KMS-11 (cell line): ENCODE measurements around the gene NINL.

Experiments used
- H2AFZ ChIP-seq: fragments of 200-600 bp; sonication (generic); 2 replicates; pipeline ENCODE4 v1.6.1; 2016; ENCODE audit warnings: antibody characterized with exemption, mixed run types, low read depth
- H3K27ac ChIP-seq: fragments of 200-600 bp; sonication (generic); 2 replicates; pipeline ENCODE4 v1.6.1; 2016; ENCODE audit warnings: mild to moderate bottlenecking, mixed run types
- H3K27me3 ChIP-seq: fragments of 200-600 bp; sonication (generic); 2 replicates; pipeline ENCODE4 v1.6.1; 2017; ENCODE audit warnings: mild to moderate bottlenecking, low read depth, mixed run types, moderate library complexity; ENCODE audit not compliant: insufficient read depth
- H3K36me3 ChIP-seq: fragments of 200-600 bp; sonication (generic); 2 replicates; pipeline ENCODE4 v1.6.1; 2017; ENCODE audit warnings: mild to moderate bottlenecking, mixed run types; ENCODE audit not compliant: insufficient read depth
- H3K4me1 ChIP-seq: fragments of 200-600 bp; sonication (generic); 2 replicates; pipeline ENCODE4 v1.6.1; 2016; ENCODE audit warnings: mild to moderate bottlenecking, low read depth, mixed run types; ENCODE audit not compliant: poor library complexity, severe bottlenecking
- H3K4me2 ChIP-seq: fragments of 200-600 bp; sonication (generic); 2 replicates; pipeline ENCODE4 v1.7.0; 2016; ENCODE audit warnings: mild to moderate bottlenecking, mixed run types
- H3K4me3 ChIP-seq: fragments of 200-600 bp; sonication (generic); IDR thresholded peaks from 2 replicates; pipeline ENCODE4 v1.6.1; 2017; ENCODE audit warnings: low read depth, low read length, mixed read lengths; ENCODE audit not compliant: insufficient read depth
- H3K79me2 ChIP-seq: fragments of 200-600 bp; sonication (generic); 2 replicates; pipeline ENCODE4 v1.6.1; 2016; ENCODE audit warnings: low read depth, mixed run types; ENCODE audit not compliant: insufficient read depth
- H3K9ac ChIP-seq: fragments of 200-600 bp; sonication (generic); 2 replicates; pipeline ENCODE4 v1.6.1; 2016; ENCODE audit warnings: mild to moderate bottlenecking, mixed run types
- H4K20me1 ChIP-seq: fragments of 200-600 bp; sonication (generic); 2 replicates; pipeline ENCODE4 v1.6.1; 2016; ENCODE audit warnings: mild to moderate bottlenecking, mixed run types; ENCODE audit not compliant: insufficient read depth
- CTCF ChIP-seq: fragments of 200-600 bp; sonication (generic); conservative IDR thresholded peaks from 2 replicates; pipeline ENCODE4 v1.6.1; 2017; ENCODE audit warnings: low read depth, mild to moderate bottlenecking, antibody characterized with exemption, low read length, moderate library complexity, mixed read lengths

Gene NINL

GRCh38 chr20:25626779-25627178, 41.4 kb upstream of the NINL start:
- Histone ChIP-seq H3K27ac (no peak overlapping the region), H3K4me3 (no peak overlapping the region), H4K20me1 (no peaks in the 10 kb centered on the region), H3K79me2 (no peaks in the 10 kb centered on the region), H3K36me3 (no peaks in the 10 kb centered on the region), H2AFZ (no peak overlapping the region), H3K4me1 (no peaks in the 10 kb centered on the region), H3K27me3 (no peaks in the 10 kb centered on the region), H3K4me2 (no peak overlapping the region), H3K9ac (no peak overlapping the region)
- TF ChIP-seq CTCF: no peak

GRCh38 chr20:25624500-25624939, 39.2 kb upstream of the NINL start:
- H4K20me1 ChIP-seq: no peaks in the 10 kb centered on the region
- no peaks in the 10 kb centered on the region for H3K79me2 ChIP-seq
- peak overlapping the region; percentile 74 for H3K4me2 ChIP-seq
- H2AFZ ChIP-seq: peak overlapping the region; percentile 76
- peak overlapping the region; percentile 98 for H3K27ac ChIP-seq
- H3K27me3 ChIP-seq: no peaks in the 10 kb centered on the region
- TF ChIP-seq CTCF: no peak
- peak overlapping the region; percentile 96 for H3K9ac ChIP-seq
- H3K4me3 ChIP-seq: no peak overlapping the region
- H3K36me3 ChIP-seq: no peaks in the 10 kb centered on the region
- no peaks in the 10 kb centered on the region for H3K4me1 ChIP-seq

GRCh38 chr20:25623736-25624499, 38.6 kb upstream of the NINL start, which contains the start of gene NANP:
Gene NANP (minus strand): TSS chr20:25624014. CDS start chr20:25623948, 66 bp downstream.
- H3K4me3 ChIP-seq: no peak within 1 kb of the TSS
- peak within 1 kb of the TSS; percentile 76 for H2AFZ ChIP-seq
- H3K9ac ChIP-seq: peak within 1 kb of the TSS; percentile 96
- H3K27ac ChIP-seq: peak within 1 kb of the TSS; percentile 98
- peak within 1 kb of the TSS; percentile 74 for H3K4me2 ChIP-seq
- no peak for TF ChIP-seq CTCF
- H4K20me1 ChIP-seq: no peaks in the 10 kb centered on the region
- no peaks in the 10 kb centered on the region for H3K79me2 ChIP-seq
- no peaks in the 10 kb centered on the region for H3K4me1 ChIP-seq
- no peaks in the 10 kb centered on the region for H3K27me3 ChIP-seq
- H3K36me3 ChIP-seq: no peaks in the 10 kb centered on the region

GRCh38 chr20:25623225-25623735, 37.9 kb upstream of the NINL start:
- H3K4me1 ChIP-seq: no peaks in the 10 kb centered on the region
- no peaks in the 10 kb centered on the region for H3K27me3 ChIP-seq
- no peak for TF ChIP-seq CTCF
- H2AFZ ChIP-seq: peak overlapping the region; percentile 76
- H3K9ac ChIP-seq: peak overlapping the region; percentile 96
- H3K79me2 ChIP-seq: no peaks in the 10 kb centered on the region
- H4K20me1 ChIP-seq: no peaks in the 10 kb centered on the region
- peak overlapping the region; percentile 98 for H3K27ac ChIP-seq
- peak overlapping the region; percentile 67 for H3K4me2 ChIP-seq
- H3K36me3 ChIP-seq: no peaks in the 10 kb centered on the region
- no peak overlapping the region for H3K4me3 ChIP-seq
